Activated CD4-positive, CD25-positive, alpha-beta regulatory T cell treated with anti-CD3 and anti-CD28 coated beads, Interleukin-2, amount 50 U/mL, for 24 hours (primary cell): ENCODE data around the gene ALDH4A1.
"Not testable (repeated sequence)": the region's sequence is repeated elsewhere in the genome, so short reads cannot be mapped to it uniquely, and the experiment has no call there.

ENCODE experiments used
- ATAC-seq, 2 donors: fragments of 150-1000 bp; cut with Tn5 transposase; one replicate each; pipeline ENCODE4 v1.10.0; 2021; ENCODE audit warnings: mild to moderate bottlenecking in 1 of 2, moderate library complexity in 1 of 2

ALDH4A1 gene

DNA sequence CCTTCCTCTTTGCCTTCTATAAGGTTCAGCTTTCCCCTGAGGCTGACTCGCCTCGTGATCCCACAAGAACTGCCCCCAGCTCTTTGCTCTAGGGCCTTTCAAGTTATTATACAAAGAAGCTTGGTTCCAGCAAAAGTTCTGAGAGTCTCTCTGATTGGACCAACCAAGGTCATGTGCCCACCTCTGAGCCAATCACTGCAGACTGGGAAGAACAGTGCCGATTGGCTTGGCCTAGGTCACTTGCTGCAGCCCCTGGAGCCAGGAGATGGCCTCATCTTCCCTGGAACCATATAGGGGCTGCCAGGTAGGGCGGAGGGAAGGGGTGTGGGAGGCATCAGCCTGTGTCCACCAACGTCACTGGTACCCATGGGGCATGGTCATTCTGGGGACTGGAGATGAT is 65.7 kb downstream of the ALDH4A1 start:
- no peak for ATAC-seq

DNA sequence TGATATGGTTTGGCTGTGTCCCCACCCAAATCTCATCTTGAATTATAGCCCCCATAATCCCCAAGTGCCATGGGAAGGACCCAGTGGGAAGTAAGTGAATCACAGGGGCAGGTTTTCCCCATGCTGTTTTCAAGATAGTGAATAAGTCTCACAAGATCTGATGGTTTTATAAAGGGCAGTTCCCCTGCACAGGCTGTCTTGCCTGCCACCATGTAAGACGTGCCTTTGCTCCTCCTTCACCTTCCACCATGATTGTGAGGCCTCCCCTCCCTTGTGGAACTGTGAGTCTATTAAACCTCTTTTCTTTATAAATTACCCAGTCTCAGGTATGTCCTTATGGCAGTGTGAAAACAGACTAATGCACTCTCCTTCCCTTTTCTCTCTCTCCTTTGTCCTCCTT is 70.0 kb downstream of the ALDH4A1 start:
- not testable (repeated sequence) for ATAC-seq

DNA sequence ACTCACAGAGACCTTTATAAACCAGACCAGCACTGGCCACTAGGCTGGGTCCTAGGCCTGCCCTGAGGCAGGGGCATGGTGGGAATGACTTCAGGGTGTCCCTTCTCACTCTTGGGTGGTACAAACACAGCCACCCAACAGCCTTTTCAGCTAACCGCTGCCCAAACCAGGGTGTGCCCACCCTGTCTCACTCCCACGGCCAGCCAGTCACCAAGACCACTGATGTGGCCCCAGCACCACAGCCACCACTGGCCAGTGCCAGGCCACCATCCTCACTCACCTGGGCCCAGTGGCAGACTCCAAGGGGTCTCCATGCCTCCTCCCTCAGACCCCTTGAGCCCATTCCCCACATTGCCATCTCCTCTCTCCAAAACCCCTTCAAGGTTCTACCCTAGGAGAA is 70.7 kb downstream of the ALDH4A1 start:
- ATAC-seq = no peak

DNA sequence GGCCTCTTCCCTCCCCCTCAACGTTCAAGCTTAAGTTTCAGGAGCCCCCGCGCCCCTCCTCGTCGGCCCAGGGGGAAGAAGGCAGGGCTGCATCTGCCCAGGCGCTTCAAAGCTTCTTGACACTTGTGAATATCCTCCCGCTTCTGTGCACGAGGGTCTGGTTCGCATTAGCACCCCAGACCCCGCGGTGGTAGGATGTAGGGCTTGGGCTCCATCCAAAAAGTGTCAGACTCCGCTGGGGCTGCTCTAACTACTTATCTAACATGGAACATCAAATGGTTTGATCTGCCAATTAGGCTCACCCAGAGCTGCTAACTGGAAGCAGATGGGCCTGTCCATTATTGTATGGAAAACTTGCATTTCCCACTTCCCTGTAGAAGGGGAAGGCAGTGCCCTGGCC is 71.8 kb downstream of the ALDH4A1 start:
- no peak for ATAC-seq

DNA sequence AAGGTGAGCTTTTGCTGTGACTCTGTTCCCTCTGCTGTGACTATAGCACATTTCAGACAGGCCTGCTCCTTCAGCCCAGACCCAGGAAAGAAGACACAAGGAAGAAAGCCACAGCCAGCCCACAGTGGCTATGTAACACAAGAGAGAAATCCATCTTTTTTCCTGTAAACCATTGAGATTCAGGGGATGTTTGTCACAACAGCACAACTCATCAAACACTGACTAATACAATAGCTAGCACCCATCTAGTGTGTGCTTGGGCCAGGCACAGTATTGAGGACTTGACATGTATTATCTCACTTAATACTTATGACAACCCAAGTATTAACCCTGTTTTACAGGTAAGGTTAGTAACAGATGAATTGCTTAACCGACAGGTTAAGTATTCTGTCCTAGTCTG is 72.7 kb downstream of the ALDH4A1 start:
- no peak for ATAC-seq

DNA sequence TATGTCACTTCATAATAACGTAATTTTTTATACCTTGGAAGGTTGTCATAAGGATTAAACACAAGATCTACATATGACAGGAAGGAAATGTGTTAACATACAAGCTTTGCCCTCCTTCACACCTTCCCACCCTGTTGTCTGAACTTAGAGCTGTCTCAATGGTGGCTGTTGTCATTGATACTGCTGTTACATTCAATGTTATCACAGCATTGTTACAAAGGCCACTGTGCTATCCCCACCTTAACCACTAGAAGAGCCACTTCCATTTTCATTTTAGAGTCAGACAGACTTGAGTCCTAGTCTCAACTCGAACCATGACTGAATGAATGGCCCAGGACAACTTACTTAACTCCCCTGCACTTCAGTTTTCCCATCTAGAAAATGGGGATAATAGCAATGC is 74.1 kb downstream of the ALDH4A1 start:
- ATAC-seq = no peak

DNA sequence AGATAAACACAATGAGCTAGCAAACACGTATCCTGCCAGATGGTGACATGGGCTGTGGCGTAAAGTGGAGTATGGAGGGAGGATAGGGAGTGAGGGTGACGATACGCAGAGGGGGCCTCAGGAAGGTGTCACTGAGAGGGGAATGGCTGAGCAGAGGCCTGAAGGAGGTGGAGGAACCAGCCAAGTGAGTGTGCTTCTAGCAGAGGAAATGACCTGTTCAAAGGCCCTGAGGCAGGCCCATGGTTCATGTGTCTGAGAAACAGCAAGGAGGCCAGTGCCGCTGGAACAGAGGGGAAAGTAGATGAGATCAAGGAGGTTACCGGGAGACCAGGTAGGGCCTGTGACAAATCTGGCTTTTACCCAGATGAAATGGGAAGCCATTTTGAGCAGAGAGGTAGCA is 78.9 kb downstream of the ALDH4A1 start:
- ATAC-seq = no peak
